ENCODE data around the gene NEMP1. TPM values are rescaled to one million over a fixed set of nuclear protein-coding genes. Genes with fewer than 3 reads are reported as not detected.

The NEMP1 gene
- total and polyA plus RNA-seq, 2 of the 13 experiments (the other 11 are each of a cell fraction or from before 2014, with no cell fraction given): 11.4 to 12.9 TPM

GRCh38 chr12:57040750-57041149 lies 37.8 kb downstream of the NEMP1 start:
- Histone ChIP-seq H3K79me2 (ENCODE audit: insufficient read depth, low read length) (no peaks in the 10 kb centered on the region), H3K27ac (ENCODE audit: extremely low read length, insufficient read depth, low read length) (no peak overlapping the region), H3K4me1 (ENCODE audit: insufficient read depth, low read length) (no peaks in the 10 kb centered on the region), H3K36me3 (replicated peaks in 1 of 2; ENCODE audit: control insufficient read depth in 1 of 2, insufficient read depth in 2 of 2, low read length in 2 of 2) (no peaks in the 10 kb centered on the region), H4K20me1 (ENCODE audit: insufficient read depth, low read length) (no peaks in the 10 kb centered on the region), H3K9me3 (ENCODE audit: low read length) (no peaks in the 10 kb centered on the region), H3K4me2 (ENCODE audit: low read depth, low read length) (no peak overlapping the region), H3K27me3 (ENCODE audit: control insufficient read depth in 1 of 2, insufficient read depth in 2 of 2, low read length in 2 of 2) (no peaks in the 10 kb centered on the region), H3K9ac (ENCODE audit: insufficient read depth, low read depth, low read length) (no peak overlapping the region), H3K4me3 (replicated peaks in 1 of 3; ENCODE audit: insufficient read depth in 1 of 3, low read depth in 2 of 3, low read length in 3 of 3) (no peak overlapping the region), H2AFZ (ENCODE audit: low read length) (no peak overlapping the region)
- TF ChIP-seq ZBTB26 (CRISPR knock-in tag; IDR thresholded peaks at IDR 0.05; ENCODE audit: borderline replicate concordance): no peak
- no peak for TF ChIP-seq HNF1A (IDR thresholded peaks at IDR 0.05; ENCODE audit: low read depth)
- TF ChIP-seq HNF1A (CRISPR knock-in tag; IDR thresholded peaks at IDR 0.05; ENCODE audit: borderline replicate concordance): no peak
- POLR2A ChIA-PET: no interaction called here
- no peak for DNase-seq (ENCODE audit: low spot score)
- no peak for FAIRE-seq
- BruUV-seq (replicated peaks): no TSS peak
- CTCF ChIA-PET (ENCODE audit: low intra/inter-chr PET ratio, low total read pairs): no interaction called here
- in situ Hi-C loops (cut with HindIII; ENCODE audit: extremely low pct_ligation_motif_present, low pct_unique_long_range_greater_than_20kb): no loop called here
- intact Hi-C loops (cut with micrococcal nuclease; ENCODE audit: unreplicated experiment): no loop called here
- 65% methylated on average over 2 of the region's 2 CpGs for WGBS (ENCODE audit: low lambda C conversion rate)
- no peak for ATAC-seq

Data from HepG2 (cell line).